GM10266 (cell line): ENCODE measurements around the gene PAQR8.

Experiments used
- DNase-seq: peaks from one replicate; pipeline ENCODE4 v3.0.0; 2012; ENCODE audit errors: extremely low spot score
- CTCF ChIP-seq: IDR thresholded peaks from 2 replicates; pipeline ENCODE4 v1.5.1; 2012; ENCODE audit warnings: mild to moderate bottlenecking, low read depth; ENCODE audit not compliant: control insufficient read depth, insufficient read depth; ENCODE audit errors: missing control alignments

The PAQR8 gene

GRCh38 chr6:52333840-52334200, 28.1 kb upstream of the PAQR8 start:
- no peak for DNase-seq
- no peak for TF ChIP-seq CTCF

- DNase-seq: no peak
- no peak for TF ChIP-seq CTCF
Observed at GRCh38 chr6:52335576-52335975, 26.4 kb upstream of the PAQR8 start.

GRCh38 chr6:52336919-52337561, 24.9 kb upstream of the PAQR8 start:
- TF ChIP-seq CTCF: no peak
- no peak for DNase-seq

GRCh38 chr6:52337633-52338290, 24.2 kb upstream of the PAQR8 start:
- TF ChIP-seq CTCF: no peak
- peak; percentile 39 for DNase-seq

GRCh38 chr6:52340603-52340880, 21.4 kb upstream of the PAQR8 start:
- TF ChIP-seq CTCF: no peak
- DNase-seq: no peak

- no peak for TF ChIP-seq CTCF
- no peak for DNase-seq
Observed at GRCh38 chr6:52341561-52342260, 20.2 kb upstream of the PAQR8 start.

- no peak for TF ChIP-seq CTCF
- no peak for DNase-seq
Observed at GRCh38 chr6:52345311-52345710, 16.6 kb upstream of the PAQR8 start.
